Measurements from ENCODE around the gene EMD. TPM values are rescaled to one million over a fixed set of nuclear protein-coding genes. Genes with fewer than 3 reads are reported as not detected.

Gene EMD
- total and polyA plus RNA-seq, 2 of the 13 experiments (the other 11 are each of a cell fraction or from before 2014, with no cell fraction given), result 14.5 to 14.9 TPM

GRCh38 chrX:154397888-154398667, 19.0 kb downstream of the EMD start, which contains the start of gene RPL10 (continued):
- TF ChIP-seq NR0B2 (CRISPR knock-in tag; IDR thresholded peaks at IDR 0.05) (no peak), CBX2 (IDR thresholded peaks at IDR 0.05; ENCODE audit: low read depth, low read length) (no peak), CBX2 (CRISPR knock-in tag; IDR thresholded peaks at IDR 0.05; ENCODE audit: low read depth) (no peak), ZSCAN30 (CRISPR knock-in tag; IDR thresholded peaks at IDR 0.05) (0 out of 2 replicates have a peak, but pooled peaks have one; percentile 24), ZNF225 (CRISPR knock-in tag; IDR thresholded peaks at IDR 0.05) (no peak), ZNF557 (CRISPR knock-in tag; IDR thresholded peaks at IDR 0.05) (0 out of 2 replicates have a peak, but pooled peaks have one; percentile 43), RFXANK (CRISPR knock-in tag; IDR thresholded peaks at IDR 0.05) (no peak), ZNF343 (CRISPR knock-in tag; IDR thresholded peaks at IDR 0.05) (no peak), ZNF251 (CRISPR knock-in tag; IDR thresholded peaks at IDR 0.05) (no peak), MLLT10 (CRISPR knock-in tag; IDR thresholded peaks at IDR 0.05) (no peak), ZBTB39 (CRISPR knock-in tag; IDR thresholded peaks at IDR 0.05) (no peak), AGO1 (IDR thresholded peaks at IDR 0.05; ENCODE audit: low read depth, low read length, poor library complexity, severe bottlenecking) (no peak), FOXP4 (CRISPR knock-in tag; IDR thresholded peaks at IDR 0.05) (no peak), STAT5B (CRISPR knock-in tag; IDR thresholded peaks at IDR 0.05) (no peak), REST (IDR thresholded peaks at IDR 0.05; ENCODE audit: borderline replicate concordance in 1 of 2, low read depth in 1 of 2, low read length in 2 of 2) (peak in 1 of 2 experiments; percentile 72; a peak in 1 of 4 replicates), BCL3 (CRISPR knock-in tag; IDR thresholded peaks at IDR 0.05) (no peak), PPARG (CRISPR knock-in tag; conservative IDR thresholded peaks at IDR 0.05) (no peak), ZNF619 (CRISPR knock-in tag; IDR thresholded peaks at IDR 0.05) (no peak), ZNF264 (CRISPR knock-in tag; IDR thresholded peaks at IDR 0.05) (0 out of 2 replicates have a peak, but pooled peaks have one; percentile 37), ZNF3 (CRISPR knock-in tag; IDR thresholded peaks at IDR 0.05) (no peak), TP53 (CRISPR knock-in tag; conservative IDR thresholded peaks at IDR 0.05) (no peak)
